ENCODE results near the gene OPA1.

The OPA1 gene

GRCh38 chr3:193714523-193715137, 121.6 kb downstream of the OPA1 start:
- Histone ChIP-seq H3K9me3 (replicated peaks; ENCODE audit: low read length) (peaks cover 5% of the 10 kb centered on the region), H3K4me3 (ENCODE audit: low read length) (no peak overlapping the region), H3K36me3 (ENCODE audit: insufficient read depth, low read length) (no peaks in the 10 kb centered on the region), H3K9ac (ENCODE audit: low read depth, low read length) (no peak overlapping the region), H3K4me1 (ENCODE audit: control insufficient read depth, insufficient read depth, low read length) (no peaks in the 10 kb centered on the region), H3K4me2 (ENCODE audit: low read length) (no peak overlapping the region), H3K27me3 (ENCODE audit: control insufficient read depth, insufficient read depth, low read length) (peaks cover 2% of the 10 kb centered on the region)

DNA sequence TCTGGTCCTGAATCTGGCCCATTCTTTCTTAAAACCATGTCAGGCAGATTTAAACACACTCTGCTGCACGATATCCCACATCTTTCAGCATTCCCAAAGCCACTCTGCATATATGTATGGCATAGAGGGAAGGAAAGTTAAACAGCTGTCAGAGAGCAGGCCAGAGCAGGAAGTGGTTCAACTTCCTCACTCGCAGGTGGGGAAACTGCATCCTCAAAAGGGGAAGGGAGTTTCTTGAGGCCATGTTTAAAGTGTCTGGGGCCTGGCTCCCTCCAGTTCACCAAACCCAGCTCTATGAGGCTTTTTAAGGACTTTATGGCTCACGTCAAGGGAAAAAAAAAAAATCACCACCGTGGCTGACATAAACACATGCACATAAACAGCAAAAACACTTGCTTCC, 123.1 kb downstream of the OPA1 start:
- Histone ChIP-seq H3K4me1 (ENCODE audit: control insufficient read depth, insufficient read depth, low read length) (no peaks in the 10 kb centered on the region), H3K9me3 (replicated peaks; ENCODE audit: low read length) (peaks cover 5% of the 10 kb centered on the region), H3K4me3 (ENCODE audit: low read length) (no peak overlapping the region), H3K27me3 (ENCODE audit: control insufficient read depth, insufficient read depth, low read length) (peaks cover 2% of the 10 kb centered on the region), H3K4me2 (ENCODE audit: low read length) (no peak overlapping the region), H3K36me3 (ENCODE audit: insufficient read depth, low read length) (no peaks in the 10 kb centered on the region), H3K9ac (ENCODE audit: low read depth, low read length) (no peak overlapping the region)

- H3K27me3 ChIP-seq (ENCODE audit: control insufficient read depth, insufficient read depth, low read length), result peaks cover 11% of the 10 kb centered on the region
- peaks cover 3% of the 10 kb centered on the region for H3K9me3 ChIP-seq (replicated peaks; ENCODE audit: low read length)
- no peaks in the 10 kb centered on the region for H3K4me1 ChIP-seq (ENCODE audit: control insufficient read depth, insufficient read depth, low read length)
- no peak overlapping the region for H3K4me2 ChIP-seq (ENCODE audit: low read length)
- no peaks in the 10 kb centered on the region for H3K36me3 ChIP-seq (ENCODE audit: insufficient read depth, low read length)
- no peak overlapping the region for H3K9ac ChIP-seq (ENCODE audit: low read depth, low read length)
- no peak overlapping the region for H3K4me3 ChIP-seq (ENCODE audit: low read length)
These were observed 126.7 kb downstream of the OPA1 start for GRCh38 chr3:193719735-193720134.

- no peaks in the 10 kb centered on the region for H3K4me1 ChIP-seq (ENCODE audit: control insufficient read depth, insufficient read depth, low read length)
- H3K9ac ChIP-seq (ENCODE audit: low read depth, low read length), result no peak overlapping the region
- peaks cover 11% of the 10 kb centered on the region for H3K27me3 ChIP-seq (ENCODE audit: control insufficient read depth, insufficient read depth, low read length)
- H3K4me2 ChIP-seq (ENCODE audit: low read length), result no peak overlapping the region
- H3K4me3 ChIP-seq (ENCODE audit: low read length), result no peak overlapping the region
- H3K36me3 ChIP-seq (ENCODE audit: insufficient read depth, low read length), result no peaks in the 10 kb centered on the region
- no peaks in the 10 kb centered on the region for H3K9me3 ChIP-seq (replicated peaks; ENCODE audit: low read length)
These were observed 127.2 kb downstream of the OPA1 start for GRCh38 chr3:193720169-193720568.

- H3K4me1 ChIP-seq (ENCODE audit: control insufficient read depth, insufficient read depth, low read length), result no peaks in the 10 kb centered on the region
- H3K4me2 ChIP-seq (ENCODE audit: low read length), result no peak overlapping the region
- peaks cover 15% of the 10 kb centered on the region for H3K27me3 ChIP-seq (ENCODE audit: control insufficient read depth, insufficient read depth, low read length)
- no peaks in the 10 kb centered on the region for H3K9me3 ChIP-seq (replicated peaks; ENCODE audit: low read length)
- H3K36me3 ChIP-seq (ENCODE audit: insufficient read depth, low read length), result no peaks in the 10 kb centered on the region
- H3K4me3 ChIP-seq (ENCODE audit: low read length), result no peak overlapping the region
- no peak overlapping the region for H3K9ac ChIP-seq (ENCODE audit: low read depth, low read length)
These were observed 129.6 kb downstream of the OPA1 start for GRCh38 chr3:193722566-193722965.

GRCh38 chr3:193727089-193727488, 134.1 kb downstream of the OPA1 start:
- Histone ChIP-seq H3K9me3 (replicated peaks; ENCODE audit: low read length) (no peaks in the 10 kb centered on the region), H3K36me3 (ENCODE audit: insufficient read depth, low read length) (no peaks in the 10 kb centered on the region), H3K4me1 (ENCODE audit: control insufficient read depth, insufficient read depth, low read length) (no peaks in the 10 kb centered on the region), H3K4me2 (ENCODE audit: low read length) (no peak overlapping the region), H3K4me3 (ENCODE audit: low read length) (no peak overlapping the region), H3K27me3 (ENCODE audit: control insufficient read depth, insufficient read depth, low read length) (peaks cover 30% of the 10 kb centered on the region), H3K9ac (ENCODE audit: low read depth, low read length) (no peak overlapping the region)

DNA sequence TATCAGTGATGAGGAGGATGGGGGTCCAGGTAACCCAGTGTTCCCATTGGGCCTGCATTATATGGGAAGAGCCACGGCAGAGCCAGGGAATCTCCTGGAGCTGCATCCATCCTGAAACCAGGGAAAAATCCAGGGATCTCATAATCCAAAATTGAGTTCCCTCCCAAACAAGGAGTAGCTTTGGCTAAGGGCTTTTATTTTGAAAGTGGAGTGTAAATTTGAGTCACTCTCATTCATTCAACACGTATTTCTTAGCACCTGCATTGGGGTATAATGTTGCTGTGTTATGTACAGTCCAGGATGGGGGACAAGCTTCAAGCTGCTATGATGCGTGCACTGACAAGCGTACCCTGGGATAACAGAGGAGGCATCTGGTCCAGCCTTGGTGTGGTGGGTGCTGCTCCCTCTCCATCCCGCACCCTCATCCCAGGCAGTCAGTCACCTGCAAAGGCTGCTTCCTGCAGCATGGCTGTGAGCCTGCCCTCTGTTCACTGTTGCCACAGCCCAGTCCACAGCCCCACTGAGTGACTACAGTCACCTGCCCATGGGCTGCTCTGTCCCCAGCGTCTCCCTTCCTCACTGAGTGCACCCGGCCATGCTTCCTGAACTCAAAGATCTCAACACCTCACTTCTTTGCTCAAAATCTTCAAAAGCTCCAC, 135.6 kb downstream of the OPA1 start:
- H3K4me2 ChIP-seq (ENCODE audit: low read length), result no peak overlapping the region
- no peaks in the 10 kb centered on the region for H3K9me3 ChIP-seq (replicated peaks; ENCODE audit: low read length)
- H3K4me1 ChIP-seq (ENCODE audit: control insufficient read depth, insufficient read depth, low read length), result no peaks in the 10 kb centered on the region
- no peak overlapping the region for H3K9ac ChIP-seq (ENCODE audit: low read depth, low read length)
- H3K36me3 ChIP-seq (ENCODE audit: insufficient read depth, low read length), result no peaks in the 10 kb centered on the region
- H3K4me3 ChIP-seq (ENCODE audit: low read length), result no peak overlapping the region
- peaks cover 21% of the 10 kb centered on the region for H3K27me3 ChIP-seq (ENCODE audit: control insufficient read depth, insufficient read depth, low read length)

DNA sequence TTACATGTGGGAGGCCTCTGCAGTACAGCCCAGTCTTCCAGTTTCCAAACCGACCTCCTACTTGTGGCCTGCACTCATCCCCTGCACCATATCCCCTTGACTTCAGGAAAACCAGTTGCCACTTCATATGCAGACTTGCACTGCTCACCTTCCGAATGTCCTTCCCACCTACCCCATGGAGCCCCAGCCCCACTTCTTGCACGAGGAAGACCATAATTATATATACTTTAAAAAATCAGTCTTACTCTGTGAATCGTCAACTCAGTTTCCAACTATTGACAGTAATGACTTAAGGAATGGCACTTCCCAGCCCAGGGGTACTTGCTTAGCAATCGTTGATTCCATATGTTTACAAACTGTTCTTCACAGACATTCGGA, 136.1 kb downstream of the OPA1 start:
- H3K4me3 ChIP-seq (ENCODE audit: low read length), result no peak overlapping the region
- H3K36me3 ChIP-seq (ENCODE audit: insufficient read depth, low read length), result no peaks in the 10 kb centered on the region
- H3K9ac ChIP-seq (ENCODE audit: low read depth, low read length), result no peak overlapping the region
- no peaks in the 10 kb centered on the region for H3K9me3 ChIP-seq (replicated peaks; ENCODE audit: low read length)
- no peak overlapping the region for H3K4me2 ChIP-seq (ENCODE audit: low read length)
- no peaks in the 10 kb centered on the region for H3K4me1 ChIP-seq (ENCODE audit: control insufficient read depth, insufficient read depth, low read length)
- H3K27me3 ChIP-seq (ENCODE audit: control insufficient read depth, insufficient read depth, low read length), result peaks cover 21% of the 10 kb centered on the region

DNA sequence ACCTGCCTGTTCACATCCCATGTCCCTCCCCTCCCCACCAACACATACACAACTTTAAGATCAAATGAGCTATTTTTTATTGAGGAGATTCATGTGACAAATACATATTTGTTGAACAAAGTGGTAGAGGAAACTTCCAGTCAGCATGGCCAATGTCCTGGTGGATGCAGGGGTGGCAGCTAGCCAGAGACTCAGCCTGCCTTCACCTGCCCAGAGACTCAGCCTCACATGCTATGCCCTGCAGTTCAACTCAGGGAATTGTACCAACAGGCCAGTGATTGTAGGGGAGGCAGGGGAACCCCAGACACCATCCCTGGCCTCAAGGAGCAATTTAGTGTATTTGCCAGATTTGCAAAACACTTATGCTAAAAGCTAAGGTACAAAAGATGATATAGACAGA, 136.6 kb downstream of the OPA1 start:
- H3K4me3 ChIP-seq (ENCODE audit: low read length), result no peak overlapping the region
- H3K36me3 ChIP-seq (ENCODE audit: insufficient read depth, low read length), result no peaks in the 10 kb centered on the region
- H3K27me3 ChIP-seq (ENCODE audit: control insufficient read depth, insufficient read depth, low read length), result peaks cover 21% of the 10 kb centered on the region
- H3K9me3 ChIP-seq (replicated peaks; ENCODE audit: low read length), result no peaks in the 10 kb centered on the region
- no peak overlapping the region for H3K9ac ChIP-seq (ENCODE audit: low read depth, low read length)
- no peak overlapping the region for H3K4me2 ChIP-seq (ENCODE audit: low read length)
- no peaks in the 10 kb centered on the region for H3K4me1 ChIP-seq (ENCODE audit: control insufficient read depth, insufficient read depth, low read length)

DNA sequence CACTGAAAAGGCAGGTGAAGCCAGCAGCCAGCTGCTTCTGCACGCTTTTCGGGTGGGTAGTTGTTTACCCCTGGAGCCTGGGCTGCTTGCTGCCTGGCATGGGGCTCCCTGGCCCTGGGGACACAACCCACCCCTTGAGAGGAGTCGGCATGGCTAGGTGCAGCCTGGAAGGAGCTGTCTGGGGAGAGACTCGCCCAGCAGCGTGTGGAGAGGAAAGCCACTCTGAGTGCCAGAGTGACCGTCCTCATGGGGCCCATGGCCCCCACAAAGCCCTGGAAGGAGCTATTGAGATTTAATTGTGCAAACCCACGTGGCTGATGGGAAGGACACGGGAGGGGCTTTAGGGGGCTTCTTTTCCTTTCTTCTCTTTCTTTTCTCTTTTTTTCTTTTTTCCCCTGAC, 137.5 kb downstream of the OPA1 start:
- H3K4me1 ChIP-seq (ENCODE audit: control insufficient read depth, insufficient read depth, low read length), result no peaks in the 10 kb centered on the region

GRCh38 chr3:193730976-193731375, 138.0 kb downstream of the OPA1 start:
- Histone ChIP-seq H3K27me3 (ENCODE audit: control insufficient read depth, insufficient read depth, low read length) (peaks cover 26% of the 10 kb centered on the region), H3K9me3 (replicated peaks; ENCODE audit: low read length) (no peaks in the 10 kb centered on the region), H3K4me2 (ENCODE audit: low read length) (no peak overlapping the region), H3K9ac (ENCODE audit: low read depth, low read length) (no peak overlapping the region), H3K4me3 (ENCODE audit: low read length) (no peak overlapping the region), H3K36me3 (ENCODE audit: insufficient read depth, low read length) (no peaks in the 10 kb centered on the region), H3K4me1 (ENCODE audit: control insufficient read depth, insufficient read depth, low read length) (no peaks in the 10 kb centered on the region)

More for the DNA sequence above, 137.5 kb downstream of the OPA1 start:
- H3K4me2 ChIP-seq (ENCODE audit: low read length), result no peak overlapping the region
- H3K9ac ChIP-seq (ENCODE audit: low read depth, low read length), result no peak overlapping the region
- no peak overlapping the region for H3K4me3 ChIP-seq (ENCODE audit: low read length)
- no peaks in the 10 kb centered on the region for H3K36me3 ChIP-seq (ENCODE audit: insufficient read depth, low read length)
- peaks cover 24% of the 10 kb centered on the region for H3K27me3 ChIP-seq (ENCODE audit: control insufficient read depth, insufficient read depth, low read length)
- no peaks in the 10 kb centered on the region for H3K9me3 ChIP-seq (replicated peaks; ENCODE audit: low read length)

GRCh38 chr3:193731656-193732055, 138.6 kb downstream of the OPA1 start:
- peaks cover 27% of the 10 kb centered on the region for H3K27me3 ChIP-seq (ENCODE audit: control insufficient read depth, insufficient read depth, low read length)
- H3K4me2 ChIP-seq (ENCODE audit: low read length), result no peak overlapping the region
- no peaks in the 10 kb centered on the region for H3K4me1 ChIP-seq (ENCODE audit: control insufficient read depth, insufficient read depth, low read length)
- no peak overlapping the region for H3K4me3 ChIP-seq (ENCODE audit: low read length)
- H3K36me3 ChIP-seq (ENCODE audit: insufficient read depth, low read length), result no peaks in the 10 kb centered on the region
- H3K9me3 ChIP-seq (replicated peaks; ENCODE audit: low read length), result no peaks in the 10 kb centered on the region
- H3K9ac ChIP-seq (ENCODE audit: low read depth, low read length), result no peak overlapping the region

All from skeletal muscle satellite cell (primary cell).